Hepatic stellate cell (primary cell): ENCODE data around the gene MAP7D3.

Source experiments
- DNase-seq: peaks from one replicate; pipeline ENCODE4 v3.0.0; 2011; ENCODE audit warnings: low spot score

MAP7D3 gene

DNA sequence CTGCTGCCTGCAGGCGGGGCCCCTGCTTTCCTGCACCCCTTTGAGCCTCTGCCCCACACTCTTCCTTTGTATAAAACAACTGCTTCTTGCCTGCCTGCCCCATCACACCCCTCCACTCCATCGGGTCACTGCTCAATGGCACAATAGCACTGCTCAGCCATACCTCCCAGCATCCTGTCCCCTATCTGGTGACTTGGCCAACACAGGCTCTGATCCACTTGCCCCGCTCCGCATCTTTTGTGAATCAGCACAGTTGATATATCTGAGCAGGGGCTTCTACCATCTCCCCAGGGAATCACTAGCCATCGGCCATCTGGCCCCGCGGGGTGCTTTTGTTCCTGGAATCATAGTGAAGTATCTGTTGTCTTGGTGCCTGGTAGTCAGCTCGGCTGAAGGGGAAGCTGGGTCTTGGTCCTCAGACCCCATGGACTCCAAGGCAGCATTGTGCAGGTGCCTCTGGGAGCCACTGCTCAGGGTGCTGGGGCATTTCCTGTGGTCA is 45.3 kb downstream of the MAP7D3 start:
- DNase-seq: no peak

DNA sequence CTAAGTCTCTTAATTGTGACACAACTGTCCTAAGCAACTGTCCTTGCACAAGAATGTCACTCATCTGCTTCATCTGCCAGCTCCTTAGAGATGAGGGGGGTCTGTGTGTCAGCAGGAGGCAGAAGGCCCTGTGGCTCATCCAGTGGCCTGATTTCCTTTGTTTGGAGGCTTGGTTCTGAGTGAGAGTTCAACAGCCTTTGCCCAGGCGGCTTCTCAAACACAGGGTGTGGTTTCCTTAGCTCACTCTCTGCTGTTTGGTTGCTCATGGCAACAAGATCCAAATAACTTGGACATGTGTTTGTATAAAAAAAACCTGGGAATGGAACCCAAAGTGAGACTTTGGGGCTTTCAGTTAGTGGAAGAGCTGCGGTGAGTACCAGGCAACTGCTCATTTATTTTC is 46.6 kb downstream of the MAP7D3 start:
- peak; percentile 38 for DNase-seq

DNA sequence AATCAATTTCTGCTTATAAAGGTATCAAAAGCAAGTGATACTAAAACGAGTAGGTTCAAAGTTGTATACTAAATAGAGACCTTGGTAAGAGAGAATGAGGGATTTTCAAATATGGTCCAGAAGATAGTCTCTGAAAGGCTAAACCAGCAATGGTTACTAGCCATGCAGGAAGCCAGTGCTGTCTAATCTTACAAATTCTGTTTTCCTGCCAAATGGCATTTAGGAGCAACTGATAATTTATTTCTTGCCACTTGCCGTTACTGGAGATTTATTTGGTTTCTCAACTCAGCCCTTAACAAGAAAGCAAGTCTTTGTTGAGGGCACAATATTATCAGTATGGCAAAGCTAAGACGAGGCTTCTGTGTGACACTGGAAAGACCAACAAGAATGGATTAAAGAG is 47.2 kb downstream of the MAP7D3 start:
- DNase-seq: no peak

DNA sequence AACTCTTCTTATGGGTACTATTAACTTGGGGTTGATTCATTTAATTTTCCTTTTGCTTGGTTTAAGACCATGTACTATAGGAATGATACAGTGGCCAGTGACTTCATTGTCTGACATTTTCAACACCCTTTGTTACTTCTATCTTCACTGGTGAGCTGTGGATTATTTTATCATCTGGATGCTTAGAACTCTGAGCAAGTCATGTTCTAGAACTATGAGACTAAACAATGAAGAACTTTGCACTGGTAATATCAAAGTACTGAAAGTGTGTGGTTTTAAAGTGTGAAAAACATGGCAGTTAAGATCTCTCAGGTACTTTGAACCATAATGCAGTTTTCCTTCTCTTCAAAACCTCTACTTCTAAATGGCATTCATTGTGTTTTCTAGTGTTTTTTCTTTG is 47.8 kb downstream of the MAP7D3 start:
- no peak for DNase-seq

DNA sequence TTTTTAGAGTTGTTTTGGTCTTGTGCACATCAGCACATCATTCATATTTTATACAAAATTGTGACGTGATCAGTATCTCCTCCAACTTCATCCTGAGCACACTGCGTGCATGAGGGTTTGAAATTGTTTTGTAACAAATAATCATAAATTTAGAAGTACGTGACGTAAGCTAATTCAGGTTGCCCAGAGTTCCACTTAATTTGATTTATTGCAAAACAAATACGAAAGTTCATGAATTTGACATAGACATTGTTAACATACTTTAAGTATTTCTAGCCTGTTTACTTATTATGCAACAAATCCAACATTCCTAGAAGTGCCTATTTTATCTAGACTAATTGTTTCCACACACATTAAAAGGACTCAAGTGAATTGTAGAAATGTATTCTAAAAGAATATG is 48.3 kb downstream of the MAP7D3 start:
- DNase-seq: no peak

DNA sequence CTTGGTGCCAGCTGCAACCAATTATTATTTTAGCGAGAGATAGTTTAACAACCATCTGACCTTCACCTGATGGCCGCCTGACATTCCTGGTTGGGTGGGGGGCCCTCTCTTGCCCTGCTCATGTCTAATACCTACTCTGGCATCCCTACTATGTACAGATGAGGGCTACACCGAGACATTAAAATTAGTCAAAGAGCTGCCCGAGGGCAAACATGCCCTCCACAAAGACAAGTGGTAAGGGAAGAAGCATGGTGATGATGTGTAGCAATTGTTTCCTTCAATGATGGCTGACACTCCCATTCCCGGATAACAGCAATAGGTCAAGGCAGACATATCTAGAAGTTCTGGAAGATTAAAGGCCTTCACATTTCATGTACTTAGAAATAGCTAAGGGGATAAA is 49.6 kb downstream of the MAP7D3 start:
- no peak for DNase-seq

DNA sequence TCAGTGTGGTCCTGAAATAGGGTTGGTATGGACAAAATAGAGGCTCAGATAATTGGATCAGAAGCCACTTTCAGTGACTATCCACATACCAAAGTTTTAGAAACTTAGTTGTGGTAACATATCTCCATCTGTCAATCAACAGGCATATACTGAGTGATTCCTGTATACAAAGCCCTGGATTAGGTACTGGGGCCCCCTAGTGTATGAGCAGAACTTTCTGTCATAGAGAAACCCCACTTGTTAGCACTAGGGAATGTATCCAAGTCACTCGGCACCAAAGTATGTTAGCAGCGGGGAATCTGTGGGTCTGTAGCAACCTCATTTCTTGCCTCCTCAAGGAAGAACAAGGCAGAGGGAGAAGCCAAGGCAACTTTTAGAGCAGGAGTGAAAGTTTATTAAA is 50.7 kb downstream of the MAP7D3 start:
- DNase-seq: no peak

DNA sequence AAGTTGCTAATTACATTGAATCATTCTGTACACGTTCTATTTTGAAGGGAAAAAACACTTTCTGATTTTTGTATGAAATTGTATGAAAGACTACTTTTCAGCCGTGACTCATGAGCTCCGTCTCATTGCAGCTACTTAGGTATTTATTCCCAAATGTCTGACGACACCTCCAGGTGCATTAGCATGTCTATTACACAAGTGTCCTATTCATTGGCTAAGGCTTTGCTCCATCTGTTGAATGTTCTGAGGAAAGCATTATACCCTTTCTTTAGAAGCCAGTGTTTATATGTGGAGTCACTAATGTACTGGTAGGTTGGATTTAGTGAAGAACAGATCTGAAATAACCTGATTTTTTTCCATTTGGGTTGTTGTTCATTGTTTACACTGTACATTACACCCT is 51.8 kb downstream of the MAP7D3 start:
- no peak for DNase-seq

DNA sequence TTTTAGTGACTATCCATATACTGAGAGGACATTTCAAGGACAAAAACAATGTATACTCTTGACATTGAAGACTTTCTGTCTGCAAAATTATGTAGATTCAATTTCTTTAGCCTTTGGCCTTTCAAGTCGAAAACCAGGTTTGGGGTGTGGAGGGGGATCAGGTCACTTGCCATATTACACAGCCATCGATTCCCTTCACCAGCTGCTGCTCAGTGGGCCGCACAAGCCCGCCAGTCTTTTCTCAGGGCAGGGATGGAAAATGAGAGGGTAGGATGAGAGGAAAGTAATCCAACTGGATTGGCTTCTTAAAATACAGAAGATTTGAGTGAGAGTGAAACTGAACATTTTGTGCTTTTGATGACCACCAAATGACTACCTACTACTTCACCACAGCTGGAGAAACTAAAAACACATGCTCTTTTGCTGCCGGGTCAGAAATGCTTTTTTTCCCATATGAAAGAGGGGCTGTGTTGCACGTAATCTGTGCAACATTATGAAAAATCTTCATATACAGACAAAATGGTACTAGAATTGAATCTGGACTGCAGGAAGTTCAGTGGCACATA is 52.4 kb downstream of the MAP7D3 start:
- DNase-seq: no peak

DNA sequence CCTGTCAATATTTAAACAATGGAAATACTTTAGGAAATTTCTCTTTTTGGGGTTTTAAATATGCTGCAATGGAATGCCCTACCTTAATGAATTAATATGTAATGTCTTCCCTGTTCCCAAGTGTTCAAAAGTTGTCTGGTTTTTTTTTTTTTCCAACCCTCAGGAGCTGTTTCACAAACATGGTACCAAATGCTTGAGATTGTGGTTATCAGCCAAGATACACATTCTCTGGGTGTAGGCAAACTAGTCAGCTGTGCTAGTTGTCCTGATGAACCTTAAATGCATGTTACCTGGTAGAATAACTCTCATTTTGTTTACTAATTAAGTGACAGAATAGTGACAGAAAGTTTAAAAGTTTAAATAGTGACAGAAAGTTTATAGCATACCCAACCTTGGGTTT is 53.2 kb downstream of the MAP7D3 start:
- no peak for DNase-seq

DNA sequence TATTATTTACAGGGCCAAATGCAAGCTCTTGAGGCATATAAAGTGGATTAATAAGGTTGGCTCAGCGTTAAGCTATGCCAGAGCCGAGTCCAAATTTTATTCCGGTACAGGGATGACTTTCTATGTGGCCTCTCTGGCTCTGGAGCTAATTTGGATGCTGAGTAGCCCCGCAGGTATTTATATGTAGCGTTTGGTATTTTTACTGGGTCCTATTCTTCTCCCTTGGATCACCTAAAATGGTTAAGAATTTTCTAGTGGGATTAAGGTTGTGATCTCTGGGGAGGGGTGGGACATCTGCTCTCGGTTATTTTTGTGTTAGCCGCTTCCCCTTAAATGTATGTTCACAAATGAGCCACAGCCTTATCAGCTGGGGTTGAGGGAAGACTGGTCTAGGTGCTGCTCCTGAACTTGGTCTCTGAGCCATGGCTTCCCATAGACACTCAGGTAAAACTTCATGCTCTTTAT is 54.5 kb downstream of the MAP7D3 start:
- no peak for DNase-seq

DNA sequence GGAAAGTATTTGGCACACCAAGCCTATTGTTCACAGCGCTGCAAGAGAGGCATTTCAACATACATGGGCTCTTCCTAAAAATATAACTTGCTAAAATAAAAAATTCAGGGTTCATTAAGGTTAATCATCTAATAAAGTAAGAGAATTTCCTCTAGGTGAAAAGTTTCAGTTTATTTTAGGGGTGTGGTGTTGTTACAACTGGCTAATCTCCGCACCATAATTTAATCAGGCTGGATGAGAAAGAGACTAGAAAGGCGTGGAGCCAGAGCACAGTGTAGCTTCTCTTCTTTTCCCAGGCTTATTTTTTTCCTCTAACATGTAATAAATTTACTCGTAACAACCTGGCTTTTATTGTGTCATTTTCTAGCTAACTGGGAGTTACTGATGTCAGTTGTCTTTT is 56.0 kb downstream of the MAP7D3 start:
- DNase-seq: no peak

DNA sequence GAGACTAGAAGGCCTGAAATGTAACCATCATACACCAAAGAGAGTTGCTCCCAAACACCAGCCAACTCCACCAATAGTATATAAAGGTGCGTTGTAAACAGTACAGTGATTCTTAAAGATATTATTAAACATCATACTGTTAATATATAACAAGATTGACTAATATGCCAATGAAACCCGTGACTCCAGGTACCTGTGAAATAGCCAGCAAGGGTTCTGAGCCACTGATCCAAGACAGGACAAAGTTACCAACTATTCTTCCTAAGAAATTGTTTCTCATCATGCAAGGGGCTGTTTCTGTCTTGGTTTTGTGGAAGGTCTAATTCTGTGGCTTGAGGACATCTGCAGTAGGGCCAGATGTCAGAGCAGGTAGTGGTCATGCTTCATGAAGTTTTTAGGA is 56.7 kb downstream of the MAP7D3 start:
- no peak for DNase-seq

DNA sequence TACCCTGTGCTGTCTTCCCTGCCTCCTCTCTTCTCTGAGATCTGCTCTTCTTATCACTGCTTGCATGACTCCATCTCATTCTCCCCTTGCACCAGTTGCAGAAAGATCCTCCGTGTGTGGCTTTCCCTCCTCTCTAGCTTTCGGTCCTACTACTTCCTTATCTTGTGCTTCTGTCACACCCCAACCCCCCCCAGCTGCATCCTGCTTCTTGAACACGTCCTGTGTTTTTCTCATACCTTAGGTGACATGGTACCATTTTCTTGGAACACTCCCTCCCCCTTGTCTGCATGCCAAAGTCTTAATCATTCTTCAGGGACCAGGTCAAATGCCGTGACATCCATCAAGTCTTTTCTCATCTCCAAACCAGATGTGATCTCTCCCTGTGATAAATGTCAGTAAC is 57.4 kb downstream of the MAP7D3 start:
- no peak for DNase-seq

DNA sequence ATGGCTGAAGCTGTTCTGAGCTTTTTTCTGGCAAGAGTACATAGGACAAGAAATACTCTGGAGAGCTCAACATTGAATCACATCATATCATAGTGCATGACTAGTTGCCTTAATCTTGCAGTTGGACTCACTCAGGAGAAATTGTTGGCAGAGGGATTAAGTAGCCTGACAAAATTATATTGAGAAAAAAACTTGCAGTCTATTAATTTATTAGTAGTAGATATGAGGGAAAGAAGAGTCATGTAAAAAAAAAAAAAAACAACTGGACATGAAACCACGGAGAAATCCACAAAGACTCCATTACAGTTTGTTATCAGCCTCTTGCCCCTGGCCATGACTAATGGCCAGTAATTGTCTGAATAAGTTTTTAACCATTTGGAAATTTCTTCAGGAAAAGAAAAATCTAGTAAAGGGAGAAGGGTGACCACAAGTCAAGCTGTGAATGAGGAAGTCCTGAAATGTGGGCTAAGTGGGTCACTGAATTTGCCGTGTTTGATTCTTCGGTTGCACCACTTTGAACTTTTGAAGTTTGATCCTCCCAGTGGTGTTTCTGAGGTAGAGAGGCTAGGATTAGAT is 58.3 kb downstream of the MAP7D3 start:
- no peak for DNase-seq

DNA sequence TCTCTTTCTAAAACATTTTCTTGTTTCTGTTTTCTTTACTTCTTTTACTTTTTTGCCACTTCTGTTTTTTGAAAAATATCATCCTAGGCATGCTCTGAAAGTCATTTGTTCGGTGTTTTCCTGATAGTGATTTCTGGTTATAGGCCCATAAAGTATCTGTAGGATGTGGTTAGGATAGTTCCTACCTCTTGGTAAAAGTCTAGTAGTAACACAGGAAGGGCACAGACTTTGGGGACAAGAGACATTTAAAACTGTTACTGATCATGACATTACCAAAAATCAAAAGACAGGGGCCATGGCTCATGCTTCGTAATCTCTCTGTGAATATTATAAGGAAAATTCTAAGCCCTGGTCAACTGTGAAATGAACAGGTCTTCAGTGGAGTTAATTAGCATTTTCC is 59.1 kb downstream of the MAP7D3 start:
- no peak for DNase-seq

DNA sequence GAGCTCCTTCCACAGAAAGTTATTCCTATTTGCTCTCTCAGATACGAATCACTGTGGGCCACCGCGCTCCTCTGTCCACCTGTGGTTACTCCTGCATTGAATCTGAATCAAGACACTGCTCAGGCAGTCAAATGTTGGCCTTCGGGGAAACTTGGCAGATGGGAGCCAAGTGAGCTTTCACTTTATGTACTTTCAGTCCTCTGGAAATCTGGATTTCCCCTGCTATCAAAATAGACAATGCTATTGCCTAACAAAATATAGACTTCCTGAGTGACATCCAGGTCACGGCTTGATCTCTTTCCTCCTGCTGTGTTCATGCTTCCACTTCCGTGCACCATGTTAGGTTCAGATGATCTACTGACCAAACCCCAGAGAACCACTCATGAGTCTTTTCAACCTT is 60.0 kb downstream of the MAP7D3 start:
- DNase-seq: no peak

DNA sequence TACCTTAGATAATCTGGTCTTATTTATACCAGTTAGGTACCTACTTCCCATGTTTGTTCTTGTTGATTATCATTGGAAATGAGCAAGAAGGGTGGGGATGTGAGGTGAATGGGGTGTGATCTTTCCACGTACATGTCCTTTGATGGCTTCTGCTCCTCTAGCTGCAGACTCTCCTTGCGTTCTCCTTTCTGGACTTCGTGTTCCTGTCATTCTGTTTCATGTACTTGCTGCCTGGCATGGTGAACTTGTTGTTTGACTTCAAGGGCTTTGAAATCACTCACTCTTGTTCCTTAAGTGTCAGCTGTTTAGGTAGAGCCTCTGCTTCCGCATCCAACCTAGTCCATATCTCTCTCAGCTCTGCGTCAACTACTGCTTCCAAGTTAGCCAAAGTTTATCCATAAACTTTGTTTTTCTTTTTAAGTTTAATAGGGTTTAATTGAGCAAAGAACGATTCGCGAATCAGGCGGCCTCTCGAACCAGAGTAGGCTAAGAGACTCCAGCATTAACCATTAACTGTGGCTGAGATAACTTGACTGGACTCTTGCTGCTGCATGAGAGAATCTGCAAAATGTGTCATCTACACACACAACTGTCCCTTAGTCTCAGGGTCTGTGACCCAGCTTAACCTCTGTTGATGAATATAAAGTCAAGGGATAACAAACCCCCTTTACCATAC is 61.0 kb downstream of the MAP7D3 start:
- no peak for DNase-seq

DNA sequence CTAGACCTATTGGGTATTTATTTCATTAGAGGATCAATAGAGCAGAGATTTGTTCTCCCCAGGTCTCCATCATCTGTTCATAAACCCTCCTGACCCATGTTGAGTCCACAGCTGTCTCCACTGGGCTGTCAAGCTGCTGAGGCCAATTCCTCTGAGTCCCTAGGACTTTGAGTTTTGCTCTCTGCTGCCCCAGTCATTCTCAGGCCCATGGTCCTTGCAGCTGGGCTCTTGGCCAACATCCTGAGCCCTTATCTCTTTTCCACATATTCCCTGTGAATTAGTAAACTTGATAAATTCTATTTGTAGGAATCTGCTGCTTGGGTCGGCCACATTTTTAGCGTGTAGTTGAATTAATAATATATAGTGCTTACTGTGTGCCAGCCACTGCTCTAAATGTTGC is 62.0 kb downstream of the MAP7D3 start:
- DNase-seq: no peak

DNA sequence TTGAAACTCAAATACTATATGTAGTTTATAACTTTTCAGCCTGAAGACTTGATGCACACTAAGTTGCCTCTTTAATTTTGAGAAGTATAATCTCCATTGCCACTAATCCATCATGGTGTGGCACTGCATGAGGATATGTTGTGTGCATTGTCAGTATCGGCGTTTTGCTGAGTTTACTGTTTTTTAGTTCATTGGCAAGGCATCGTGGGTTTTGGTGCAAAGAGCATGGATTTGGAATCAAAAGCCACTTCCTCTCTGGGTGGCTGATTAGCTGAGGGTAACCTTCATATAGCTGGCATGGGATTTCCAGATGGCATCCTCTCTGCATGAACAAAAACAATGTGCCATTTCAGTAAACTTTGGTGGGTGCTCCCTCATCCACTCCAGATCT is 65.2 kb downstream of the MAP7D3 start:
- no peak for DNase-seq

DNA sequence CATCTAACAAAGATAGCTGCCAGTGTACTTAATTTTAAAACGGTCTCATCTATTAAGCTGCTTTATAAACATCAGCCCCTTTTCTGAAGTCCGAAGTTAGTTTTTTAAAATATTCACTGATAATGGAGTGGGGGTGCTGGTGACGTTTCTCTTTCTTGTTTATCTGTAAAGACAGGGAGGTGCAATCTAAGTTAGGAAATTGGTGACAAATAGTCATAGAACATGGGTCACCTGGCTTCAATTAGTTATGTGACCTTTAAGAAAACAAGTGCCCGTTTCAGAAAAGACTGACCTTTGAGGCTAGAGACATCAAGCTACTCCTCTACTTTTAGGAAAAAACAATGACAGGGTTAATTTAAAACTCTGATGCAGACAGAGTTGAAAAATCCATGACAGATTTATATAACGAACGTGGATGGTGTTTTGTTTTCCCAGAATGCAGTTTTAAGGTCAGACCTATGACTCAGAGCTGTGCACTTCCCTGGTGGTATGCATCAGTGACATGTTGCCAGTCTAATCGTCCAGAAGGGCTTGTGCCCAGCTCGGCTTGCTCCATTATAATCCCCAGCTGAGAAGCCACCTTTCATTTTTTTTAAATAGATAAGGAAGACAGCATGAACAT is 65.7 kb downstream of the MAP7D3 start:
- no peak for DNase-seq

DNA sequence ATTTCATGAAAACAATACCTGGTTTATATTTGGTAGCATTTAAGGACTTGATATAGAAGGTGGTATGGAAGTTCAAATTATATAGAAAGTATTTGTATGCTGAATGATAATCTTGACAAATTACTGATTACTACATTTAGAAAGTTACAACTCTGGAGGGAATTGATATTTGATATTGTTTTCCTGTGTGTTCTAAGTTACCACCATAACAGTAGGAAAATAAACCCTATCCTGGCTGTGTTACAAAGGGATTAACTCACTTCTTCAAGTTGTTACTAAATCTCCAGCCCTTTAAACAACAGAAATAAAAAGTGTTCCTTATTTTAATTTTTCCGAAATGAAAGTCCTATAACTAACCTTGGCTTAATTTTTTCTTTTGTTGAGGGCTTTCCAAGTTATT is 67.3 kb downstream of the MAP7D3 start:
- no peak for DNase-seq

DNA sequence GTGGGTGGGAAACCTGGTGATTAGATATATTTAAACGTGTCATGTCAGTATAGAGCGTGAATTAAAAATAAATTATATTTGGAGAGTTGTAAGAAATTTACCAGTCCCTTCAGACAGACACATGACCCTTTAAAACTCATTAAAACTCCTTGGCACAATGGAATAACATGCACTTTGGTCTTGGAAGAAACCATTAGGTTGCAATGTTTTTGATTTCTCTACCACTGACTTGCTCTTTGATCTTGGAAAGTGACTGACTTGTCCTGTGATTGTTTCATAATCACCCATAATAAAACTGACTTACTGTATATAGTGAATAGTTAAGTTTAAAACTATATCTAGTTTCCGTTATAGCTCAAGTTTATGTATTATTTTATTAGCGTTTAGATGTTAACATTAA is 68.0 kb downstream of the MAP7D3 start:
- no peak for DNase-seq
